GM04503 (cell line): ENCODE results near the gene ENPP3.

Experiments used
- DNase-seq: peaks from one replicate; pipeline ENCODE4 v3.0.0-alpha.2; 2012; ENCODE audit warnings: low read depth

The ENPP3 gene

GRCh38 chr6:131642987-131643611 is 6.0 kb downstream of the ENPP3 start:
- no peak for DNase-seq

GRCh38 chr6:131643855-131644460 is 6.9 kb downstream of the ENPP3 start:
- no peak for DNase-seq

GRCh38 chr6:131644921-131645320 is 7.8 kb downstream of the ENPP3 start:
- no peak for DNase-seq

- no peak for DNase-seq
Measured at GRCh38 chr6:131645846-131646245, 8.7 kb downstream of the ENPP3 start.

- DNase-seq, result no peak
Measured at GRCh38 chr6:131646249-131646670, 9.2 kb downstream of the ENPP3 start.

GRCh38 chr6:131651782-131652181 is 14.7 kb downstream of the ENPP3 start:
- no peak for DNase-seq

GRCh38 chr6:131652472-131652871 is 15.4 kb downstream of the ENPP3 start:
- DNase-seq, result no peak

GRCh38 chr6:131654326-131654725 is 17.2 kb downstream of the ENPP3 start:
- DNase-seq, result no peak

GRCh38 chr6:131655387-131655786 is 18.3 kb downstream of the ENPP3 start:
- DNase-seq, result no peak

GRCh38 chr6:131655951-131656350 is 18.8 kb downstream of the ENPP3 start:
- DNase-seq, result no peak

- DNase-seq, result no peak
Measured at GRCh38 chr6:131656667-131657066, 19.6 kb downstream of the ENPP3 start.

- DNase-seq, result no peak
Measured at GRCh38 chr6:131657222-131657621, 20.1 kb downstream of the ENPP3 start.

GRCh38 chr6:131657630-131658111 is 20.6 kb downstream of the ENPP3 start:
- peak; percentile 71 for DNase-seq

- no peak for DNase-seq
Measured at GRCh38 chr6:131658287-131658686, 21.2 kb downstream of the ENPP3 start.

GRCh38 chr6:131660195-131660594 is 23.1 kb downstream of the ENPP3 start:
- no peak for DNase-seq

GRCh38 chr6:131663578-131664165 is 26.6 kb downstream of the ENPP3 start:
- no peak for DNase-seq

GRCh38 chr6:131669891-131670290 is 32.8 kb downstream of the ENPP3 start:
- no peak for DNase-seq

GRCh38 chr6:131673184-131673583 is 36.1 kb downstream of the ENPP3 start:
- no peak for DNase-seq

- DNase-seq, result no peak
Measured at GRCh38 chr6:131678442-131678841, 41.3 kb downstream of the ENPP3 start.

- DNase-seq, result no peak
Measured at GRCh38 chr6:131680868-131681267, 43.8 kb downstream of the ENPP3 start.

GRCh38 chr6:131681585-131681984 is 44.5 kb downstream of the ENPP3 start:
- no peak for DNase-seq

GRCh38 chr6:131682442-131682841 is 45.3 kb downstream of the ENPP3 start:
- no peak for DNase-seq

- DNase-seq, result no peak
Measured at GRCh38 chr6:131683479-131683878, 46.4 kb downstream of the ENPP3 start.
